Measurements from ENCODE around the gene PTPRN2.
A peak's percentile ranks its signal among the peaks of the same experiment; 100 is the strongest.

PTPRN2 gene

DNA sequence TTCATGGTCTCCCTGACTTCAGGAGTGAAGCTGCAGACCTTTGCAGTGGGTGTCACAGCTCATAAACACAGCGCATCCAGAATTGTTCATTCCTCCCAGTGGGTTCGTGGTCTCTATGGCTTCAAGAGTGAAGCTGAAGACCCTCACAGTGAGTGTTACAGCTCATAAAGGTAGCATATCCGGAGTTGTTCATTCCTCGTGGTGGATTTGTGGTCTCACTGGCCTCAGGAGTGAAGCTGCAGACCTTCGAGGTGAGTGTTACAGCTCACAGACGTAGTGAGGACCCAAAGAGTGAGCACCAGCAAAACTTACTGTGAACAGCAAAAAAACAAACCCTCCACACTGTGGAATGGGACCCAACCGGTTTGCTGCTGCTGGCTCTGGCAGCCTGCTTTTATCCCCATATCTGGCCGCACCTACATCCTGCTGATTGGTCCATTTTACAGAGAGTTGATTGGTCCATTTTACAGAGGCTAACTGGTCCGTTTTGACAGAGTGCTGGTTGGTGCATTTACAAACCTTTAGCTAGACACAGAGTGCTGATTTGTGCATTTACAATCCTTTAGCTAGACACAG, 308.8 kb downstream of the PTPRN2 start:
- no peak overlapping the region for H3K56ac ChIP-seq (ENCODE audit: low read length)
- peak; percentile 12 for DNase-seq
- no peak overlapping the region for H2BK5ac ChIP-seq (ENCODE audit: low read length)
- no peak overlapping the region for H3K4me2 ChIP-seq (ENCODE audit: low read length)
- H3K4me1 ChIP-seq (ENCODE audit: control insufficient read depth, low read depth, low read length), result no peaks in the 10 kb centered on the region
- H3K4ac ChIP-seq (ENCODE audit: low read depth, low read length), result no peak overlapping the region
- H3K79me2 ChIP-seq (ENCODE audit: control insufficient read depth, insufficient read depth, low read length), result no peaks in the 10 kb centered on the region
- H2BK120ac ChIP-seq (ENCODE audit: low read depth, low read length), result no peak overlapping the region
- H3K27me3 ChIP-seq (ENCODE audit: insufficient read depth, low read length, poor library complexity), result no peaks in the 10 kb centered on the region
- no peak overlapping the region for H3K9ac ChIP-seq (ENCODE audit: low read length)
- no peak overlapping the region for H3K4me3 ChIP-seq (ENCODE audit: low read length)
- H3K18ac ChIP-seq (ENCODE audit: low read length), result no peak overlapping the region
- H3K23ac ChIP-seq (ENCODE audit: low read length), result no peak overlapping the region
- no peak overlapping the region for H2AK5ac ChIP-seq (ENCODE audit: low read length)
- no peaks in the 10 kb centered on the region for H3K36me3 ChIP-seq (ENCODE audit: control insufficient read depth, insufficient read depth, low read length)
- no peak overlapping the region for H4K5ac ChIP-seq (ENCODE audit: low read length)
- H3K27ac ChIP-seq (ENCODE audit: low read depth, low read length), result no peak overlapping the region
- H2BK15ac ChIP-seq (replicated peaks; ENCODE audit: low read depth), result no peak overlapping the region
- H4K8ac ChIP-seq (ENCODE audit: low read depth, low read length), result no peak overlapping the region
- H3K79me1 ChIP-seq (ENCODE audit: low read length), result no peaks in the 10 kb centered on the region
- no CpG with 5 or more reads among the region's 9 CpGs for WGBS (ENCODE audit: extremely low coverage, insufficient coverage, low lambda C conversion rate)

DNA sequence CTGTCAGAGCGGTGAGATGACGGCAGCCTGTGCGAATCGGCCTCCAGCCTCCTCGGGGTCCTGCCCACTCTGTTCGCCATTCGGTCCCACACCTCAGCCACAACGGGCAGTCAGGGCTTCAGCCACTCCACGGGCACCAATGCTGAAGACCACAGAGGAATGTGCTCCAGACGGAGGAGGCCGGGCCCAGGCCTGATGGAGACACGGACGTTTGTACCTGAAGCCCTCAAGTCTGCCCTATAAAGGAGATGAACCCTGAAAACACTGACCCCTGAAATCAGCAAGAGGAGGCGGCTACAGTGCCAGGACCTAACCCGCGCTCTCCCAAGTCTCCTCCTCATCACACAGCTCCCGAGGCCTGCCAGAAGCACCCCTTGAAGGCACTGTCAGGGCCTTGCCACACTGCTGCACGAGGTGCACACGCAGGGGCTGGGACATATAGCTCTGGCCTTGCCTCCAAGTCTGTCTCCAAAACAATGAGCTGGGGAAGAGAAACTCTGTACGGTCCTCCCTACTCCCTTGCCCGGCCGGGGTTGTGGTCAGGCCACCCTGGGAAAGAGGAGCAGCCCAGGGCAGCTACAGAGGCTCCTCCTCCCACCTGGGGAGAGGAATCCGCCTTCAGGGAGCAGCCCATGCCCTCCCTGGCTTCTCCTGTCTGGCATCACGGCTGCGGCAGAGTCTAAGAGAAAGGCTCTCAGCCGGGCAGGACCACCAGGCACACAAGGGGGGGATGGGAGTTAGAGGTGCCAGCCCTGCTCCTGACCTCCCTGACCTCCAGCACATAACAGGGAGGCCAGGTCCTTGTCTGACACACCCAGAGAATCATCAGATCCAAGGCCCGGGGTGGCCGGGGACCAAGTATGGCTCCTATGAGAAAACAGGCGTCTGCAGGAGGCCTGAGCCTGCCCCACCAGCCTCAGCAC, 310.1 kb downstream of the PTPRN2 start:
- Histone ChIP-seq H3K18ac (ENCODE audit: low read length) (no peak overlapping the region), H3K4me1 (ENCODE audit: control insufficient read depth, low read depth, low read length) (no peaks in the 10 kb centered on the region), H3K9ac (ENCODE audit: low read length) (no peak overlapping the region), H3K36me3 (ENCODE audit: control insufficient read depth, insufficient read depth, low read length) (no peaks in the 10 kb centered on the region), H2BK5ac (ENCODE audit: low read length) (no peak overlapping the region), H2AK5ac (ENCODE audit: low read length) (no peak overlapping the region), H3K4ac (ENCODE audit: low read depth, low read length) (no peak overlapping the region), H3K4me2 (ENCODE audit: low read length) (no peak overlapping the region), H3K27ac (ENCODE audit: low read depth, low read length) (no peak overlapping the region), H3K79me1 (ENCODE audit: low read length) (no peaks in the 10 kb centered on the region), H4K5ac (ENCODE audit: low read length) (no peak overlapping the region), H3K4me3 (ENCODE audit: low read length) (no peak overlapping the region), H3K23ac (ENCODE audit: low read length) (no peak overlapping the region), H3K56ac (ENCODE audit: low read length) (no peak overlapping the region), H3K79me2 (ENCODE audit: control insufficient read depth, insufficient read depth, low read length) (no peaks in the 10 kb centered on the region), H2BK15ac (replicated peaks; ENCODE audit: low read depth) (no peak overlapping the region), H4K8ac (ENCODE audit: low read depth, low read length) (no peak overlapping the region), H3K27me3 (ENCODE audit: insufficient read depth, low read length, poor library complexity) (no peaks in the 10 kb centered on the region), H2BK120ac (ENCODE audit: low read depth, low read length) (no peak overlapping the region)
- WGBS (ENCODE audit: extremely low coverage, insufficient coverage, low lambda C conversion rate), result no CpG with 5 or more reads among the region's 29 CpGs
- no peak for DNase-seq

DNA sequence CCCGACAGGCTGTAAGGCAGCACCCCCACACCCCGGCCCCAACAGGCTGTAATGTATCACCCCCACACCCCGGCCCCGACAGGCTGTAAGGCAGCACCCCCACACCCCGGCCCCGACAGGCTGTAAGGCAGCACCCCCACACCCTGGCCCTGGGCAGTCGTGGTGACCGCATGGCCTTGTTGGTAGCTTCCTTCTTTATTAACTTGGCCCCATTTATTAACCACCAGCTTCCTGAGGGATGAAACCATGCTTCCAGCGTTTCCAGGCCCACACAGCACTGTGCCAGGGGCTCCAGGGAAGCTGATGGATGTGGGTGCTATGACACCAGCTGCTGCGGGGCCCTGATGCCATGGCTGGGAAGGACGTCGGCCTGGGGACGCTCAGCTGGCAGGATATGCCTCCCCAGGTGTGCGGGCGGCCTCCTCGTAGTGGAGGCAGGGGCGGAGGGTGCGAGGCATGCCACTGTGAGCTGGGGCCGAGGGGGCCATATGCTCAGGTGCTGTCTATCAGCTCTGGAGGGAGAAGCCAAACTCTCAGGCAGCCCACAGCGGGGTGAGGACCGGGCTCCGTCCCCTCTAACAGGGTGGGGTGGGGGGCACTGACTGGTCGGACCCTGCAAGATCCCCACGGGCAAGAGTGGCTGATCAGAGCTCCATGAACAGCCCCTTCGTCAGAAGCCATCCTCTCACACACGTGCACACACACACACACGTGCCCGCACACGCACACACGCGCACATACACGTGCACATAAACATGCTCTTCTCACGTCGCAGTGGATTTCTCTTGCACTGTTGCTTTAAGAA, 311.0 kb downstream of the PTPRN2 start:
- H3K4me2 ChIP-seq (ENCODE audit: low read length), result no peak overlapping the region
- no CpG with 5 or more reads among the region's 34 CpGs for WGBS (ENCODE audit: extremely low coverage, insufficient coverage, low lambda C conversion rate)

DNA sequence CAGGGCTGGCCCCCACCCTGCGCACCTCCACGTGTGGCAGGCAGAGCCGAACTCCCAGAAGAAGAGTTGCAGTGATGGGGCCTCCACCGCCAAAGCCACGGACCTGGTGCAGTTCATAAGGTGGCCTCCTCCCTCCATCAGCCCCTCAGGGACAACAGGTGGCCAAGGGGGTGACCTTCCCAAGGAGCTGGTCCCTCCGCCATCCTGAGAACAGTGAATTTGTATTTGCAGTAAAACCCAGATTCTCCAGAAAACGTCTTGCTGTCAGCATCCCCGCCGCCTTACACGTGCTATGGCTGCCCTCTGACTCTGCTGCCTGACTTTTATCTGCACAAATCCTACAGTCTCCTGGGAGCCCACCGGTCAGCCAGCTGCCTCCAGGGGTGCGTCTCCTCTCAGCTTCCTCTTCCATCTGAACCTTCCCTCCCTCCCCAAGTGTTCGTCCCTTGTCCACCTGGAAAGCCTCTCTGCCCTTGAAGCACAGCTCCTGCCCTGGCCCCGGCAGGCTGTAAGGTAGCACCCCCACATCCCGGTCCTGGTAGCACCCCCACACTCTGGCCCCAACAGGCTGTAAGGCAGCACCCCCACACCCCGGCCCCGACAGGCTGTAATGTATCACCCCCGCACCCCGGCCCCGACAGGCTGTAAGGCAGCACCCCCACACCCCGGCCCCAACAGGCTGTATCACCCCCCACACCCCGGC, 311.8 kb downstream of the PTPRN2 start:
- Histone ChIP-seq H3K79me2 (ENCODE audit: control insufficient read depth, insufficient read depth, low read length) (no peaks in the 10 kb centered on the region), H2BK120ac (ENCODE audit: low read depth, low read length) (no peak overlapping the region), H2BK15ac (replicated peaks; ENCODE audit: low read depth) (no peak overlapping the region), H3K79me1 (ENCODE audit: low read length) (no peaks in the 10 kb centered on the region), H2BK5ac (ENCODE audit: low read length) (no peak overlapping the region), H3K56ac (ENCODE audit: low read length) (no peak overlapping the region), H3K18ac (ENCODE audit: low read length) (no peak overlapping the region), H3K27ac (ENCODE audit: low read depth, low read length) (no peak overlapping the region), H3K4ac (ENCODE audit: low read depth, low read length) (no peak overlapping the region), H3K23ac (ENCODE audit: low read length) (no peak overlapping the region), H3K4me2 (ENCODE audit: low read length) (no peak overlapping the region), H4K5ac (ENCODE audit: low read length) (no peak overlapping the region), H3K9ac (ENCODE audit: low read length) (no peak overlapping the region), H3K4me3 (ENCODE audit: low read length) (no peak overlapping the region), H3K27me3 (ENCODE audit: insufficient read depth, low read length, poor library complexity) (no peaks in the 10 kb centered on the region), H4K8ac (ENCODE audit: low read depth, low read length) (no peak overlapping the region), H2AK5ac (ENCODE audit: low read length) (no peak overlapping the region), H3K4me1 (ENCODE audit: control insufficient read depth, low read depth, low read length) (no peaks in the 10 kb centered on the region), H3K36me3 (ENCODE audit: control insufficient read depth, insufficient read depth, low read length) (no peaks in the 10 kb centered on the region)
- no CpG with 5 or more reads among the region's 22 CpGs for WGBS (ENCODE audit: extremely low coverage, insufficient coverage, low lambda C conversion rate)
- no peak for DNase-seq

More for the DNA sequence above, 311.0 kb downstream of the PTPRN2 start:
- Histone ChIP-seq H2BK5ac (ENCODE audit: low read length) (no peak overlapping the region), H3K4me1 (ENCODE audit: control insufficient read depth, low read depth, low read length) (no peaks in the 10 kb centered on the region), H2AK5ac (ENCODE audit: low read length) (no peak overlapping the region), H3K56ac (ENCODE audit: low read length) (no peak overlapping the region), H4K8ac (ENCODE audit: low read depth, low read length) (no peak overlapping the region), H3K79me2 (ENCODE audit: control insufficient read depth, insufficient read depth, low read length) (no peaks in the 10 kb centered on the region), H3K18ac (ENCODE audit: low read length) (no peak overlapping the region), H3K36me3 (ENCODE audit: control insufficient read depth, insufficient read depth, low read length) (no peaks in the 10 kb centered on the region), H3K79me1 (ENCODE audit: low read length) (no peaks in the 10 kb centered on the region), H3K4me3 (ENCODE audit: low read length) (no peak overlapping the region), H3K27ac (ENCODE audit: low read depth, low read length) (no peak overlapping the region), H3K4ac (ENCODE audit: low read depth, low read length) (no peak overlapping the region), H3K9ac (ENCODE audit: low read length) (no peak overlapping the region), H3K23ac (ENCODE audit: low read length) (no peak overlapping the region), H3K27me3 (ENCODE audit: insufficient read depth, low read length, poor library complexity) (no peaks in the 10 kb centered on the region), H4K5ac (ENCODE audit: low read length) (no peak overlapping the region), H2BK15ac (replicated peaks; ENCODE audit: low read depth) (no peak overlapping the region), H2BK120ac (ENCODE audit: low read depth, low read length) (no peak overlapping the region)
- DNase-seq, result no peak

DNA sequence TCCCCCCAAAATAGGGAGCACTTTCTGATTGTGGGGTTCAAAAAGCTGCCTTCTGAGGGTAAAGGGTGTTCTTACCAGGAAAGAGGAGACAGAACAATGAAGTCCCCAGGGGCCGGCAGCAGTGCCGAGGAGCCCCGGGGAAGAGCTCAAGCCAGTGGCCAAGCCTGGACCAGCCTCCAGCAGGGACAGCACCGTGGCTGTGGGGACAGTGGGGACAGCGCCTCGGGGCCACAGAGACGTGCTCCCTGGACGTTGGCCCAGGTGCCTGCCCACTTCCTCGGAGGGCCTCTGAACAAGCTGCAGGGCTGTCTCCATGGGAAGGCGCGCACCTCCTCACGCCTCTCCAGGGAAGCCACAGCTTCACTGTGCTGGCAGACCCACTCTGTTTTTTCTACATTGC, 312.6 kb downstream of the PTPRN2 start:
- no peak overlapping the region for H3K4ac ChIP-seq (ENCODE audit: low read depth, low read length)
- H3K18ac ChIP-seq (ENCODE audit: low read length), result no peak overlapping the region
- no peaks in the 10 kb centered on the region for H3K4me1 ChIP-seq (ENCODE audit: control insufficient read depth, low read depth, low read length)
- no peaks in the 10 kb centered on the region for H3K27me3 ChIP-seq (ENCODE audit: insufficient read depth, low read length, poor library complexity)
- no peak overlapping the region for H3K4me3 ChIP-seq (ENCODE audit: low read length)
- no peak overlapping the region for H2BK15ac ChIP-seq (replicated peaks; ENCODE audit: low read depth)
- H3K9ac ChIP-seq (ENCODE audit: low read length), result no peak overlapping the region
- no peaks in the 10 kb centered on the region for H3K79me1 ChIP-seq (ENCODE audit: low read length)
- H2AK5ac ChIP-seq (ENCODE audit: low read length), result no peak overlapping the region
- DNase-seq, result no peak
- H3K4me2 ChIP-seq (ENCODE audit: low read length), result no peak overlapping the region
- H4K8ac ChIP-seq (ENCODE audit: low read depth, low read length), result no peak overlapping the region
- H3K23ac ChIP-seq (ENCODE audit: low read length), result no peak overlapping the region
- no peak overlapping the region for H3K56ac ChIP-seq (ENCODE audit: low read length)
- H4K5ac ChIP-seq (ENCODE audit: low read length), result no peak overlapping the region
- H3K36me3 ChIP-seq (ENCODE audit: control insufficient read depth, insufficient read depth, low read length), result no peaks in the 10 kb centered on the region
- H2BK5ac ChIP-seq (ENCODE audit: low read length), result no peak overlapping the region
- H3K79me2 ChIP-seq (ENCODE audit: control insufficient read depth, insufficient read depth, low read length), result no peaks in the 10 kb centered on the region
- no peak overlapping the region for H2BK120ac ChIP-seq (ENCODE audit: low read depth, low read length)
- no peak overlapping the region for H3K27ac ChIP-seq (ENCODE audit: low read depth, low read length)
- WGBS (ENCODE audit: extremely low coverage, insufficient coverage, low lambda C conversion rate), result no CpG with 5 or more reads among the region's 12 CpGs
